ENCODE data around the gene MINDY1.

DNA sequence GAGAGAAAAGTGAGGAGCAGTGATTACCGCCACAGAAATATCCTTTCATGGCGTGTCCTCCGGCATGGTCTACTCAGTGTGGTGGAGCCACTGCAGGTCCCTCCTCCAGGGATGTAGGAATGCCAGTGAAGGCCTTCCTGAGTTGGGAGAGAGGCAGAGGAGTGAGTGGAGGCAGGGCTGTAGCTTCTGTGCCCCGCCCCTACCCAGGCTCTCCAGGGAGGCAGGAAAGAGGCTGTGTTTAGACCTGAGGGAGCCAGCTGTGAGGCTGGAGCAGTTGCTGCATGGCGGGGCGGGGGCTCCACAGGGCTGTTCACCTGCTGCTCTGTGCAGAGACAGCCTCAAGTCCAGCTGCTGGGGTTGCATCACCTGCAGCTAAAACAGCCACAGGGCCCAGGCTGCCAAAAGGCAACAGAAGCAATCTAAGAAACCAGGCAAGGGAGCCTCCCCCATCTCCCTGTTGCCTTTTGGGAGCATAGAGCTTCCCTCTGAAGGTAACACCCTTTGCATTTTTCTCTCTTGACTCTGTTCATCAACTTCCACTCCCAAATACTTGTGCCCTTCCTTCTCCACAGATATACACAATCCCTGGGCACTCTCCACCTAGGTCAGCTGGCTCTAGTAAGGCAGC is 25.4 kb downstream of the MINDY1 start:
- TF ChIP-seq, protein P1, sequence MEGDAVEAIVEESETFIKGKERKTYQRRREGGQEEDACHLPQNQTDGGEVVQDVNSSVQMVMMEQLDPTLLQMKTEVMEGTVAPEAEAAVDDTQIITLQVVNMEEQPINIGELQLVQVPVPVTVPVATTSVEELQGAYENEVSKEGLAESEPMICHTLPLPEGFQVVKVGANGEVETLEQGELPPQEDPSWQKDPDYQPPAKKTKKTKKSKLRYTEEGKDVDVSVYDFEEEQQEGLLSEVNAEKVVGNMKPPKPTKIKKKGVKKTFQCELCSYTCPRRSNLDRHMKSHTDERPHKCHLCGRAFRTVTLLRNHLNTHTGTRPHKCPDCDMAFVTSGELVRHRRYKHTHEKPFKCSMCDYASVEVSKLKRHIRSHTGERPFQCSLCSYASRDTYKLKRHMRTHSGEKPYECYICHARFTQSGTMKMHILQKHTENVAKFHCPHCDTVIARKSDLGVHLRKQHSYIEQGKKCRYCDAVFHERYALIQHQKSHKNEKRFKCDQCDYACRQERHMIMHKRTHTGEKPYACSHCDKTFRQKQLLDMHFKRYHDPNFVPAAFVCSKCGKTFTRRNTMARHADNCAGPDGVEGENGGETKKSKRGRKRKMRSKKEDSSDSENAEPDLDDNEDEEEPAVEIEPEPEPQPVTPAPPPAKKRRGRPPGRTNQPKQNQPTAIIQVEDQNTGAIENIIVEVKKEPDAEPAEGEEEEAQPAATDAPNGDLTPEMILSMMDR (IDR thresholded peaks at IDR 0.05): no peak
- TF ChIP-seq POLR2A (IDR thresholded peaks at IDR 0.05): no peak
